Common myeloid progenitor, CD34-positive (primary cell): ENCODE measurements around the gene CHEK2.
"Not testable (repeated sequence)": the region's sequence is repeated elsewhere in the genome, so short reads cannot be mapped to it uniquely, and the experiment has no call there.

Experiments used
- CTCF ChIA-PET: fragments of 350-600 bp; sonication (Branson Sonifier 250); formaldehyde crosslinking; loops from one replicate; lab custom pipeline; 2021; ENCODE audit warnings: antibody characterized with exemption; lab: Charles Lee
- POLR2A ChIA-PET: fragments of 350-600 bp; sonication (Branson Sonifier 250); formaldehyde crosslinking; loops from one replicate; lab custom pipeline; 2021; ENCODE audit warnings: antibody characterized with exemption; lab: Charles Lee
- DNase-seq, 3 donors: peaks; one replicate each; pipeline versions ENCODE4 v3.0.0 to v3.0.0-alpha.2; 2013
- H3K27ac ChIP-seq, 2 experiments: 1 replicate in 1 of 2; 2 replicates in 1 of 2; pipeline ENCODE4 v1.7.0; 2013; ENCODE audit warnings: inconsistent platforms in 2 of 2, low read length in 2 of 2, mild to moderate bottlenecking in 2 of 2, low read depth in 1 of 2, moderate library complexity in 1 of 2; ENCODE audit not compliant: severe bottlenecking in 2 of 2, insufficient read depth in 1 of 2, poor library complexity in 1 of 2
- H3K27me3 ChIP-seq, 5 experiments: replicated peaks in 2 of 5; 1 replicate in 3 of 5; 2 replicates in 2 of 5; pipeline versions ENCODE4 v1.6.1 to v1.7.0; 2013; ENCODE audit warnings: low read length in 4 of 5, mild to moderate bottlenecking in 2 of 5, moderate library complexity in 2 of 5, inconsistent platforms in 1 of 5; ENCODE audit not compliant: insufficient read depth in 5 of 5, control insufficient read depth in 4 of 5
- H3K36me3 ChIP-seq, 4 experiments: 1 replicate in 2 of 4; 2 replicates in 2 of 4; pipeline versions ENCODE4 v1.6.1 to v1.7.0; 2013; ENCODE audit warnings: low read length in 3 of 4, control low read depth in 1 of 4, mild to moderate bottlenecking in 1 of 4; ENCODE audit not compliant: control insufficient read depth in 4 of 4, insufficient read depth in 4 of 4
- H3K4me1 ChIP-seq, 4 experiments: 1 replicate in 3 of 4; 2 replicates in 1 of 4; pipeline versions ENCODE4 v1.6.1 to v1.7.1; 2013; ENCODE audit warnings: low read length in 3 of 4, mild to moderate bottlenecking in 3 of 4, control low read depth in 1 of 4, inconsistent platforms in 1 of 4, moderate library complexity in 1 of 4; ENCODE audit not compliant: control insufficient read depth in 4 of 4, insufficient read depth in 4 of 4; ENCODE audit errors: control extremely low read depth in 1 of 4
- H3K4me3 ChIP-seq, 7 experiments: 1 replicate in 4 of 7; 2 replicates in 3 of 7; pipeline versions ENCODE4 v1.5.1 to v1.7.0; 2013; ENCODE audit warnings: mild to moderate bottlenecking in 7 of 7, low read length in 6 of 7, moderate library complexity in 6 of 7, inconsistent platforms in 2 of 7, low read depth in 2 of 7, control low read depth in 1 of 7; ENCODE audit not compliant: insufficient read depth in 4 of 7, control insufficient read depth in 1 of 7; ENCODE audit errors: extremely low read depth in 1 of 7
- H3K9me3 ChIP-seq, 5 experiments: 1 replicate in 4 of 5; 2 replicates in 1 of 5; pipeline versions ENCODE4 v1.6.1 to v1.7.1; 2013; ENCODE audit warnings: low read length in 4 of 5, mild to moderate bottlenecking in 2 of 5, inconsistent platforms in 1 of 5, low read depth in 1 of 5, moderate library complexity in 1 of 5; ENCODE audit not compliant: control insufficient read depth in 4 of 5, insufficient read depth in 2 of 5; ENCODE audit errors: control extremely low read depth in 1 of 5
- WGBS: methylation state at CpG from one replicate; pipeline ENCODE4 v1.1.5; 2013; ENCODE audit not compliant: insufficient coverage; 5-methylcytosine and 5-hydroxymethylcytosine counted together

Gene CHEK2

DNA sequence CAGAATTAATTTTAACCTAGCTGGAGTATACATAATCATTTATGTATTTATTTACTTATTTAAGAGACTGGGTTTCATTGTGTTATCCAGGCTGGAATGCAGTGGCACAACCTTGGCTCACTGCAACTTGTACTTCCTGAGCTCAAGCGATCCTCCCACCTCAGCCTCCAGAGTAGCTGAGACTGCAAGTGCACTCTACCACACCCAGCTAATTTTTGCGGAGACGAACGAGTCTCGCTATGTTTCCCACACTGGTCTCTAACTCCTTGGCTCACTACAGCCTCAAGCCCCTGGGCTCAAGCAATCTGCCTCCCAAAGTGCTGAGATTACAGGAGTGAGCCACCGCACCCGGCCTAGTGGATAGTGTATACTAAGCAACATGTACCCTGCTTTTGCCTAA, 63.5 kb downstream of the CHEK2 start:
- H3K27ac ChIP-seq, H3K9me3 ChIP-seq, CTCF ChIA-PET, DNase-seq, H3K4me3 ChIP-seq, POLR2A ChIA-PET, H3K36me3 ChIP-seq: not testable (repeated sequence)
- 85% methylated on average over 4 of the region's 7 CpGs for WGBS
- H3K4me1 ChIP-seq: peaks cover 9 to 23% (median 11%) of the 10 kb centered on the region in 4 experiments
- peaks cover 2 to 29% (median 6%) of the 10 kb centered on the region in 5 experiments for H3K27me3 ChIP-seq

DNA sequence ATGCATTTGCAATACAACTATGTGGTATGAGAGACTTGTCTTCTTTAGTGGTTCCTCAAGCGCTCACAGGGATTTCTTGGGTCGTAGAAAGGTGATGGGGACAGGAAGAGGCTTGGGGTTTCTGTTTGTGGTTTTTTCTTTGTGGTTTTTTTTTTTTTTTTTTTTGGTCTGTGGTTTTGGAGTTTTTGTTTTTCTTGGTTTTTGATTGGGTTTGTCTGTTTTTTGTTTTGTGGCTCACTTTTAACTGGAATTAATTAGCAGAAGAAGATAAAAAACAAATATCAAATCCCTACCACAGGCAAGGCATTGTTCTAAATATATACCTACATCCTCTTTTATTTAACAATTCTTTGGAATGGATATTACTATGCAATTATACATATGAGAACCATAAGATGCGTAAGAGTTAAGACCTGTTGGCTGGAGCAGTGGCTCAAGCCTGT, 67.5 kb downstream of the CHEK2 start:
- WGBS: 8% methylated on average over 2 of the region's 3 CpGs
- ChIA-PET CTCF (interaction anchor here (0.6 kb wide), 1 partner anchor 128 kb away, joined by 3 read pairs; no protein-coding TSS in a partner anchor), POLR2A (interaction anchor here (0.8 kb wide), 1 partner anchor 9 kb away, joined by 3 read pairs; no protein-coding TSS in a partner anchor)
- H3K27ac ChIP-seq: no peak overlapping the region
- H3K4me3 ChIP-seq: no peak overlapping the region
- H3K9me3 ChIP-seq: peaks cover 0 to 8% (median 4%) of the 10 kb centered on the region in 5 experiments
- peaks cover 2 to 47% (median 8%) of the 10 kb centered on the region in 5 experiments for H3K27me3 ChIP-seq
- peaks cover 5 to 21% (median 10%) of the 10 kb centered on the region in 4 experiments for H3K4me1 ChIP-seq
- H3K36me3 ChIP-seq: no peaks in the 10 kb centered on the region
- DNase-seq: peak; percentile 81 to 94 (median 93)

DNA sequence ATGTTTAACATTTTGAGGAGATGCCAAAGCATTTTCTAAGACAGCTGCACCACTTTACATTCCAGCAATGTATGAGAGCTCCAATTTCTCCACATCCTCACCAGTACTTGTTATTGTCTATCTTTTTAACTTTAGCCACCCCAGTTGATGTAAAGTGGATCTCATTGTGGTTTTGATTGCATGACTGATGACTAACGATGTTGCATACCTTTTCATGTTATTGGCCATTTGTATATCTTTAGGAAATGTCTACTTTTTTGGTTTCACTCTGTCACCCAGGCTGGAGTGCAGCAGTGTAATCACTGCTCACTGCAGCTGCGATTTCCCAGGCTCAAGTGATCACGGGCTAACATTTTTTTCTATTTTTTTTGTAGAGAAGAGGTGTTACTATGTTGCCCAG, 70.9 kb downstream of the CHEK2 start:
- H3K9me3 ChIP-seq: peaks cover 0 to 8% (median 4%) of the 10 kb centered on the region in 5 experiments
- ChIA-PET CTCF (no interaction called here), POLR2A (no interaction called here)
- no peak overlapping the region for H3K4me3 ChIP-seq
- no peak overlapping the region for H3K27ac ChIP-seq
- H3K27me3 ChIP-seq: peaks cover 2 to 28% (median 5%) of the 10 kb centered on the region in 5 experiments
- 100% methylated on average over 2 of the region's 3 CpGs for WGBS
- DNase-seq: no peak
- peaks cover 3 to 17% (median 8%) of the 10 kb centered on the region in 4 experiments for H3K4me1 ChIP-seq
- H3K36me3 ChIP-seq: no peaks in the 10 kb centered on the region

DNA sequence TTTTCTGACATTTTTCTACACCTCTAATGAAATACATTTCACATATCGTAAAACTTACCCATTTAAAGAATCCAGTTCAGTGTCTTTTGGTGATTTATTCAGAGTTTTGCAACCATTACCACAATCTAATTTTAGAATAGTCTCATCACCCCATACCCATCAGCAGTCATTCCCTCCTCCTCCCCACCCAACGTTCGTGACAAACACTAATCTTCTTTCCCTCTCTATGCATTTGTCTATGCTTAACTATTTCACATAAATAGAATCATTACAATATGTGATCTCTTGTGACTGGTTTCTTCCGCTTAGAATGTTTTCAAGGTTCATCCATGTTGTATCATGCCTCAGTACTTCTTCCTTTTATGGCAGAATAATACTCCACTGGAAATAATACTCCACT, 71.5 kb downstream of the CHEK2 start:
- DNase-seq: no peak
- Histone ChIP-seq H3K9me3 (peaks cover 0 to 8% (median 4%) of the 10 kb centered on the region in 5 experiments), H3K4me1 (peaks cover 3 to 17% (median 8%) of the 10 kb centered on the region in 4 experiments), H3K36me3 (no peaks in the 10 kb centered on the region), H3K27me3 (peaks cover 1 to 24% (median 5%) of the 10 kb centered on the region in 5 experiments), H3K4me3 (no peak overlapping the region), H3K27ac (no peak overlapping the region)
- ChIA-PET CTCF (no interaction called here), POLR2A (no interaction called here)
- WGBS: 100% methylated on average over 1 of the region's 4 CpGs

DNA sequence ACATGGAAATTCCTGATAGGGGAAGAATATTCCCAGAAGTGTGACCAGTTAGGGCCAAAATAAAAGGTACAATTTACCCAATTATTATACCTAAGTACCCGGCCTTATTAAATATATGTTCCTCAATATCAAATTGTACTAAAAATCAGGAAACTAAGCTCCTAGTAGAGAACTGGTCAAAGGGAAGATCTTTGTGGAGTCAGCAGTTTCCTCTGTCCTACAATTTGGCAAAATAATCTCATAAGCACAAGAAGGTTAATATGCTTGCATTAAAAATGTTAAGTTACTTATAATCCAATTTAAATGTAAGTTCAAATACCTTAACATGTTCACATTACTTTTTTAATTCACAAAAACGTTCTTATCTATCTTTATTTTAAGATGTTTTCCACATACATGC, 72.2 kb downstream of the CHEK2 start:
- Histone ChIP-seq H3K27ac (no peak overlapping the region), H3K9me3 (peaks cover 0 to 8% (median 4%) of the 10 kb centered on the region in 5 experiments), H3K27me3 (peaks cover 0 to 24% (median 5%) of the 10 kb centered on the region in 5 experiments), H3K4me1 (peaks cover 2 to 10% (median 8%) of the 10 kb centered on the region in 4 experiments), H3K36me3 (no peaks in the 10 kb centered on the region), H3K4me3 (no peak overlapping the region)
- ChIA-PET POLR2A (no interaction called here), CTCF (no interaction called here)
- DNase-seq: no peak
- WGBS: no CpG with 5 or more reads among the region's 2 CpGs

DNA sequence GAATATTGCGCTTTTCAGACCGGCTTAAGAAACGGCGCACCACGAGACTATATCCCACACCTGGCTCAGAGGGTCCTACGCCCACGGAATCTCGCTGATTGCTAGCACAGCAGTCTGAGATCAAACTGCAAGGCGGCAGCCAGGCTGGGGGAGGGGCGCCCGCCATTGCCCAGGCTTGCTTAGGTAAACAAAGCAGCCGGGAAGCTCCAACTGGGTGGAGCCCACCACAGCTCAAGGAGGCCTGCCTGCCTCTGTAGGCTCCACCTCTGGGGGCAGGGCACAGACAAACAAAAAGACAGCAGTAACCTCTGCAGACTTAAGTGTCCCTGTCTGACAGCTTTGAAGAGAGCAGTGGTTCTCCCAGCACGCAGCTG, 78.1 kb downstream of the CHEK2 start:
- H3K27ac ChIP-seq, H3K4me3 ChIP-seq, H3K4me1 ChIP-seq, DNase-seq, H3K27me3 ChIP-seq, H3K36me3 ChIP-seq, H3K9me3 ChIP-seq, POLR2A ChIA-PET, CTCF ChIA-PET: not testable (repeated sequence)
- WGBS: no CpG with 5 or more reads among the region's 13 CpGs

DNA sequence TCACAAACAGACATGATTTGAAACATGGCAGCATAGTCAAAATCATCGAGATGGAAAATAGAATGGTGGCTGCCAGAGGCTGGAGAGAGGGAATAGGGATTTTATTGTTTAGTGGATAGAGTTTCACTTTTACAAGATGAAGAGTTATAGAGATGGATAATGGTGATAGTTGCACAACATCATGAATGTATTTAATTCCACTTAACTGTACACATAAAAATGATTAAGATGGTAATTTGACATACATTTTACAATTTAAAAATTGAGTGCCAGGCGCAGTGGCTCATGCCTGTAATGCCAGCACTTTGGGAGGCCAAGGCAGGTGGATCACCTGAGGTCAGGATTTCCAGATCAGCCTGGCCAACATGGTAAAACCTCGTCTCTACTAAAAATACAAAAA, 83.2 kb downstream of the CHEK2 start:
- 100% methylated on average over 3 of the region's 3 CpGs for WGBS
- DNase-seq: no peak
- H3K9me3 ChIP-seq: peaks cover 0 to 1% (median 0%) of the 10 kb centered on the region in 5 experiments
- CTCF ChIA-PET: no interaction called here
- POLR2A ChIA-PET: no interaction called here
- no peak overlapping the region for H3K27ac ChIP-seq
- H3K27me3 ChIP-seq: peaks cover 0 to 5% (median 0%) of the 10 kb centered on the region in 5 experiments
- no peaks in the 10 kb centered on the region for H3K36me3 ChIP-seq
- no peak overlapping the region for H3K4me3 ChIP-seq
- no peaks in the 10 kb centered on the region for H3K4me1 ChIP-seq
